ENCODE measurements around the gene PRSS36.
A peak's percentile ranks its signal among the peaks of the same experiment; 100 is the strongest.
"Not testable (repeated sequence)": the region's sequence is repeated elsewhere in the genome, so short reads cannot be mapped to it uniquely, and the experiment has no call there.

PRSS36 gene

DNA sequence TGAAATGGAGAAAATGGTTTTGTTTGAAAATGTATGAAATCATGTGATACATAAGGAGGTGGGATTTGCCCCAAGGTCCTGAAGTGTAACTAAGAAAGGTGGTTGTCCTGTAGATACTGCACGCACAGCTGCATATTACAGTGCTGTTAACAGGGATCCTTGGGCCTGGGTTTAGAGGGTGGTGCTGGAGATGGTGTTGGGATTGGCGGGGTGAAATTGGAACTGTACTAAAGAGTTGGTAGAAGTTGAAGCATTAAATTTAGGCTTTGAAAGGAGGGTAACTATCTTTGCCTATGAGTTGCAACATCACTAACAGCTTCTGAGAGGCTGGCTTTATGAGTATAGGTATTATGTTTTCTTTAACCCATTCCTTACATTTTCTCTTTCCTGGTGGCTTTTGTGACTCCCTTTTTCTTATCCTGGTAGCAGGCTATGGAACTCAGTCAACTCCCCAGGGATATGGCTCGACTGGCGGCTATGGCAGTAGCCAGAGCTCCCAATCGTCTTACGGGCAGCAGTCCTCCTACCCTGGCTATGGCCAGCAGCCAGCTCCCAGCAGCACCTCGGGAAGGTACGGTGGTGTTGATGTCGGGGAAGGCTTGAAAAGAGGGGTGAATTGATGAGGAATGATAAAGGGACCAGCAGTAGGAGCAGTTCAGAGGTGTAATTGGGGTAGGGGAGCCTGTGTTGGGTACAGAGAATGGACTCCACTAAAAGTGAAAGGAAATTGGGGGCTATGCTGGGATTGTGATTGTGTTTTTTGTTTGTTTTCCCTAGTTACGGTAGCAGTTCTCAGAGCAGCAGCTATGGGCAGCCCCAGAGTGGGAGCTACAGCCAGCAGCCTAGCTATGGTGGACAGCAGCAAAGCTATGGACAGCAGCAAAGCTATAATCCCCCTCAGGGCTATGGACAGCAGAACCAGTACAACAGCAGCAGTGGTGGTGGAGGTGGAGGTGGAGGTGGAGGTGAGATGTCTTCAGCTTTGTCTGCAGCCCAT lies 33.9 kb upstream of the PRSS36 start:
- DNase-seq, result no peak

DNA sequence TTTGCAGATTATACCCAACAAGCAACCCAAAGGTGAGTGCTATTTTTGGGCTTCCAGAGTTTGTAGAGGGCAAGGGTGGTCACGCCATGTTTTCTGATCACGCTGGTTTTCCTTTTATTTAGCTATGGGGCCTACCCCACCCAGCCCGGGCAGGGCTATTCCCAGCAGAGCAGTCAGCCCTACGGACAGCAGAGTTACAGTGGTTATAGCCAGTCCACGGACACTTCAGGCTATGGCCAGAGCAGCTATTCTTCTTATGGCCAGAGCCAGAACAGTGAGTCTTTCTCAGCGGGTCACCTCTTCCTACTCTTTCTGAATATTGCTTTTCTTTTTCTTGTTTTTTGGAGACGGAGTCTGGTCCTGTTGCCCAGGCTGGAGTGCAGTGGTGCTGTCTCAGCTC lies 32.5 kb upstream of the PRSS36 start:
- DNase-seq, result no peak

- no peak for DNase-seq
Measured at GRCh38 chr16:31181102-31181830, 31.4 kb upstream of the PRSS36 start.

DNA sequence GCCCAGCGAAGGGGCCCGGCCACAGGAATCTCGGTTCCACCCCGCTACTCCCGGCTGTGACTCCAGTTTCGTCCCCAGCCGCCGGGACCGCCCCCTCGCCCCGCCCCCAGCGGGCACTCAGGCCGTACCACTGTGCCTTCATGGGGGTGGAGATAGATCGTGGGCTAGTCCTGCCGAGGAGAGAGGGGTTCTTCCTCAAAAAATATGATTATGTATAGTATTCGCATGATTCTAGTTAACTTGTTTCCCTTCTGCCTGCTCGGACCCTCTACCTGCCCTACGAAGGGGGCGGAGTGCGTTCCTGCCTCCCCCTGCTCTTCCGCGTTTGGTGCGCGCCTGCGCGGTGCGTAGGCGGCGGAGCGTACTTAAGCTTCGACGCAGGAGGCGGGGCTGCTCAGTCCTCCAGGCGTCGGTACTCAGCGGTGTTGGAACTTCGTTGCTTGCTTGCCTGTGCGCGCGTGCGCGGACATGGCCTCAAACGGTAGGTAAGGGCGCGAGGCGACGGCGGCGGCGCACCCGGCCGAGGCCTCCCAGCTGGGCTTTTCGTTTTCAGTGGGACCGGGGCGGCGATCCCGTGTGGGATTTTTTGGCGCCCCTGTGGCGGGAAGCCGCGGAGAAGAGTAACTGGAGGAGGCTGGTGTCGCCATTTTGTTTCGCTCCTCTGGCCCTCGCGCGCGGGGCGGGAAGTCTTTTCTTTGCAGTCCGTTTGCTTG lies 30.0 kb upstream of the PRSS36 start, which contains the start of gene FUS:
FUS (plus strand) TSS at position 393 of the 713 bp plus-strand sequence; CDS start at position 469, 76 bp downstream.
- peak; percentile 72 for DNase-seq

GRCh38 chr16:31179219-31179746 lies 29.4 kb upstream of the PRSS36 start:
- no peak for DNase-seq

DNA sequence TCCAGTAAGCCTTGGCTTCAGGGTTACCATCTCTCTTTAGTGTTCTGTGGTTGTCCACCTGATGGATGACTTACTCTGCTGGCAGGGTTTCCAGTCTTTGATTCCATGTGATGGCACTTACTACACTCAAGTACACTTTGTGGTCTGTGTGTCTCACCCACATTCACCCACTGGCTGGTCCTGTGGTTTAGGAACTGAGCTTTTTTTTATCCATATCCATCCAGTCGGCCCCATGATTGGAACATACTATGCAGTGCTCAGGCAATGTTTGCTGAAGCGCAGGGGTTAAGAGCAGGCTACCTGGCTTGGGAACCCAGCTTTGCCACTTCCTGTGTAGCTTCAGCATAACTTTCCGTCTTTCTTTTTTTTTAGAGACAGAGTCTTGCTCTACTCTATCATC lies 27.3 kb upstream of the PRSS36 start:
- DNase-seq, result no peak

DNA sequence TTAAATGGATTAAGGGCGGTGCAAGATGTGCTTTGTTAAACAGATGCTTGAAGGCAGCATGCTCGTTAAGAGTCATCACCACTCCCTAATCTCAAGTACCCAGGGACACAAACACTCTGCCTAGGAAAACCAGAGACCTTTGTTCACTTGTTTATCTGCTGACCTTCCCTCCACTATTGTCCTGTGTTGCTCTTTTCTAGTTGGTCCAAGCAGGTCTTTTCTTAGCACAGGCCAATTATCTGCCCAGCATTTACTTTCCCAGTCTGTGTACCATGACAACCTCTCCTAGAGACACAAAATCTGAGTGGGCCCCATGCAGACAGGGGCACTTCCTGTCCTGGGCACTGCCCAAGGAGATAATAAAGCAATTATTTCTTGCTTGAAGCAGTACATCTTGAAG lies 20.2 kb upstream of the PRSS36 start:
- not testable (repeated sequence) for DNase-seq

DNA sequence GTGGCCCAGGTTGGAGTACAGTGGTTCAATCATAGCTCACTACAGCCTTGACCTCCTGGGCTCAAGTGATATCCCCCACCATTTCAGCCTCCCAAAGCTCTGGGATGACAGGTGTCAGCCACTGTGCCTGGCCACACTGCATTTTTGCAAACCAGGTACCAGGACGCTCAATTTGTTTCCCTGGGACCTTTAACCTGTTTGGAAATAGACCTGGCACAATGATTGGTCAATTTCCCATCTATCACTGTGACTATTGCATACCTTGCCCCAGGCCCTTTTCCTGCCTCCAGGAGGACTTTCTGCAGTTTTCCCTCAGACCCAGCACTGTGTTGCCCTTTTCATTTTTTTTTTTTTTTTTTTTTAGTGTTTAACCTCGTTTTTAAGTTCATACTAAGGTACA lies 19.0 kb upstream of the PRSS36 start:
- no peak for DNase-seq

DNA sequence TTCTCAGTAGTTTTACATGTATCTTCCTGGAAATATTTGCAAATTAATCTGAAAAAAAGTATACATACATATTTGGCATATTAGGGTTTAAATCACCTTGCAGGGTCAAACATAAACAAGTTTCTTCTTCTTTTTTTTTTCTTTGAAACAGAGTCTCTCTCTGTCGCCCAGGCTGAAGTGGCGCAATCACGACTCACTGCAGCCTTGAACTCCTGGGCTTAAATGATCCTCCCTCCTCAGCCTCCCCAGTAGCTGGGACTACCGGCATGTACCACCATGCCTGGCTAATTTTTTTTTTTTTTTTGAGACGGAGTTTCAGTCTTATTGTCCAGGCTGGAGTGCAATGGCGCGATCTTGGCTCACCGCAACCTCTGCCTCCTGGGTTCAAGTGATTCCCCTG lies 17.4 kb upstream of the PRSS36 start:
- DNase-seq, result no peak

DNA sequence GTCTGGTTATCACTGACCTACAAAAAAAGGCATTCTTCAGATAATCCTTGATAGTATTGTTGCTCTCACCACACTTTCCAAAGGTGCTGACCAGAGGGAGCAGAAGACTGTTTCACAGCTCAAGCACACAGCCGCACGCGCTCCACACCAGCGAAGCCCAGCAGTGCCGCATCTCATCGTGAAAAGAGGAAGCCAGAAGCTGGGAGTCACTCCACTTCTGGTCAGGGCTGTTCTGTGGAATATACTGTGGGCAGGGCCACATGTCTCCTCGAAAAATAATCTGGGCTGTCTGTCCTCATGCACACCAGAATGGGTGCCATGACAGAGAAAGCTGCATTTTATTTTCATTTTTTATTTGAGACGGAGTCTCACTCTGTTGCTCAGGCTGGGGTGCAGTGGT lies 7.3 kb upstream of the PRSS36 start:
- no peak for DNase-seq

DNA sequence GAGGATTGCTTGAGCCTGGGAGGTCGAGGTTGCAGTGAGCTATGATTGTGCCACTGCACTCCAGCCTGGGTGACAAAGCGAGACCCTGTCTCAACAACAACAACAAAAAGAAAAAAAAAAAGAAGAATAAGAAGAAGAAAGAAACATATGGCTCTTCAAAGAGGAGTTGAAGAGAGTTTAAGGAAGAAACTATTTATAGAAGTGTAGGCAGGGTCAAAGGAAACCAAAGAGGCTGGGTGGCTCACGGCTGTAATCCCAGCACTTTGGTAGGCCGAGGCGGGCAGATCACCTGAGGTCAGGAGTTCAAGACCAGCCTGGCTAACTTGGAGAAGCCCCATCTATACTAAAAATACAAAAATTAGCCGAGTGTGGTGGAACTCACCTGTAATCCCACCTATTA lies 1.1 kb upstream of the PRSS36 start:
- DNase-seq, result not testable (repeated sequence)

GRCh38 chr16:31149332-31149731 lies 534 bp downstream of the PRSS36 start:
- DNase-seq, result no peak

DNA sequence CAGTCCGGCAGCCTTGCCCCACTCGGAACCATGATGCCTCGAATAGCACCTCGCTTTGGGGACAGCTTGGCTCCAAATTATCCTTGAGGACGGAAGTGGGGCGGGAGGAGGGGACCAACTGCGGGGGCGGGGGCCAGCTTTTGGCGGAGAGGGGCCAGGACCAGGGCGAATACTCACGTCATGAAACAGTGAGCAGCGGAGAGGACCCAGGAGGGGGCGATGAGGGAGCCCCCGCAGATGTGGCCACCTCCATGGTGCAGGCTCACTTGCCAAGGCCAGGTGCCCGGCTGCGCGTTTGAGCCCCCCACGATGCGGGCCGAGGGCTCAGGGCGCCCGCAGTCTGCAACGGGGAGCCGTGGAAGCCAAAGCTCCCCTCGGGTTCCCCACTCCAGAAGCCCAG lies 970 bp downstream of the PRSS36 start:
- no peak for DNase-seq

- DNase-seq, result no peak
Measured at GRCh38 chr16:31148281-31148728, 1.6 kb downstream of the PRSS36 start.

- DNase-seq, result no peak
Measured at GRCh38 chr16:31147574-31147973, 2.3 kb downstream of the PRSS36 start.

- no peak for DNase-seq
Measured at GRCh38 chr16:31145398-31145990, 4.4 kb downstream of the PRSS36 start.

GRCh38 chr16:31144418-31144817 lies 5.4 kb downstream of the PRSS36 start:
- DNase-seq, result not testable (repeated sequence)

GRCh38 chr16:31143694-31144148 lies 6.1 kb downstream of the PRSS36 start:
- no peak for DNase-seq

DNA sequence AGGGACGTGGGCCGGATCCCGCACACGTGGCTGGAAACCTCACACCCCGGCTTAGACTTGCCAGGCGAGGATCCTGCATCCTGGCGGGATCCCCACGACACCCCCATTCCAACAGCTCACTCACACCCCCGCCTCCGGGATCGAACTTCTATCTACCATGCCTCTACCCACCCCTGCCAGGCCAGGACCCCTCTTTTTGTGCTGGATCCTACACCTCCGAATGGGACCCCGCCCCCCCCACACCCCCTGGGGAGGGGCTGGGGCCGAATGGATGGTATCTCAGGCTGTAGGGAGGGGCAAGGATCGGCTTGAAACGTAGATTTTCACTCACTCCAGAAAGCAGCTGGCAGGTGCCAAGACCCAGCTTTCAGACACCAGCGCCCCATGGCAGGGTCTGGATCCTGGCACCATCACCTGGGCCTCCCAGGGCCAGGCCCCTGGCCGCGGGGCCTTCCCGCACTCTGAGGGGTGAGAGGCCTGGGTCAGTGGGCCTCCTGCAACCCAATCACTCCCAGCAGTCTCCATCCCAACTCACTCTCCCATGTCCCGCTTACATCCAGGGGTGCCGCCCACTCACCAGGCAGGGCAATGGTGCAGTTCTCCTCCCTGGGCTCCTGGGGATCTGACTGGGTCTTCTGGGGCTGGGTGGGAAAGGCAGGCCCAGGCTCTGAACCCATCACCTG lies 6.7 kb downstream of the PRSS36 start:
- DNase-seq, result no peak

DNA sequence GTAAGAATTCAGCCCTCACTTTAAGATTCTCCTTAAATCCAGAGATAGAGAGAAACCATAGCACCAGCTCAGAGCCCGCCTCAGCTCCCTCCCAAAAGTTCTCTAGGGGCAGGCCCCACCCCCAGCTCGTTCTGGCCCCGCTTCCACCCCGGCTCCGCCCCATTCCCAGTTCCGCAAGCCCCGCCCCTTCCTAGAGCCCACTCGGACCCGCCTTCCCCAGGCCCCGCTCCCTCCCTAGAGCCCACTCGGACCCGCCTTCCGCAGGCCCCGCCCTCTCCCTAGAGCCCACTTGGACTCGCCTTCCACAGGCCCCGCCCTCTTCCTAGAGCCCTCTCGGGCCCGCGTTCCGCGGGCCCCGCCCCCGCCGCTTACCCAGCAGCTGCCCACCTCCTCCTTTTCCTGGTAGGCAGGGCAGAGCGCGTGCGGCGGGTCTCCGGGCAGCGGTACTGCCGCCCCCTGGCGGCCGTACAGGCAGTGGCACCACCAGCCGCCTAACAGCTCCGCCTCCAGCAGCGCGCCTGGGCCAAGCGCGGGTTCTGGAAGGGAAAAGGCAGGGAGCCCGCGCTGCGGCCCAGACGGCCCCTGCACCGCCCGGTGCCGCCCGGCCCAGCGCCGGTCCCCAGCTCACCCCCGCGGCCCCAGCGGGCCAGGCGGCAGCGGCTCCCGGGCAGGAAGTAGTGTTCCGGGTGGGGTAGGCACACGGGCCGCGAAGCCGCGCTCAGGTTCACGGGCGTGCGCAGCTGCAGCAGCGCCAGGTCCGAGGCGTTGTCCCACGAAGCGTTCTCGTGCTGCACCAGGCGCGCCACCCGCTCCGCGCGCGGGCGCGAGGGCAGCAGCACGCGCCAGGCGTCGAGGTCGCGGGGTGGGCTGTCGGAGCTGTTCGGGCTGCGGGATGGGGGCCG lies 7.5 kb downstream of the PRSS36 start:
- DNase-seq, result peak; percentile 95

All from NCI-H526 treated with DMSO at 0.1 percent for 48 hours (cell line).